MG63 (cell line): ENCODE results near the gene SMAP2. TPM values are rescaled to one million over a fixed set of nuclear protein-coding genes. Genes with fewer than 3 reads are reported as not detected.

Experiments
- total RNA-seq: library from RNA; depleted of rRNA; stranded (reverse); fragments of >200 nt; shearing (Covaris generic); gene quantifications from 2 replicates; pipeline ENCODE4 v1.2.3, GENCODE V29; 2014; ENCODE audit warnings: low replicate concordance; rRNA removed

The SMAP2 gene
- total RNA-seq, 1 experiment from 2014 or later = 95.8 TPM

Other genes starting within 250 kb of the SMAP2 start
- 3.6 and 4.0 TPM in 2 replicates for gene RLF, start 212.3 kb upstream of the SMAP2 start, total RNA-seq
- not detected in 2 replicates for gene TMCO2, start 125.8 kb upstream of the SMAP2 start, total RNA-seq
- 36.7 and 52.8 TPM in 2 replicates for gene ZMPSTE24, start 115.5 kb upstream of the SMAP2 start, total RNA-seq
- 2.0 TPM in 1 of 2 replicates, not detected in the other for gene COL9A2, start 56.4 kb upstream of the SMAP2 start, total RNA-seq
- gene ZFP69B, start 76.7 kb downstream of the SMAP2 start, total RNA-seq = 0.66 and 7.2 TPM in 2 replicates
- gene ZFP69, start 103.6 kb downstream of the SMAP2 start, total RNA-seq = 2.6 and 2.8 TPM in 2 replicates
- 5.2 TPM in 2 replicates for gene EXO5, start 135.0 kb downstream of the SMAP2 start, total RNA-seq
- 0.74 and 2.3 TPM in 2 replicates for gene ZNF684, start 157.9 kb downstream of the SMAP2 start, total RNA-seq